Central memory CD8-positive, alpha-beta T cell (primary cell): ENCODE results near the gene HSCB.
"Not testable (repeated sequence)": the region's sequence is repeated elsewhere in the genome, so short reads cannot be mapped to it uniquely, and the experiment has no call there.

ENCODE experiments used
- ATAC-seq: fragments of 150-1000 bp; cut with Tn5 transposase; replicated peaks from 2 replicates; pipeline ENCODE4 v1.10.0; 2022; ENCODE audit warnings: mild to moderate bottlenecking, moderate FRiP score, moderate number of reproducible peaks; ENCODE audit not compliant: poor library complexity, severe bottlenecking; ENCODE audit errors: extremely low read depth
- DNase-seq, 2 donors: peaks; one replicate each; pipeline ENCODE4 v3.0.0; 2021; ENCODE audit warnings: low spot score in 2 of 2
- H3K27ac Mint-ChIP-seq: one replicate; pipeline ENCODE4 v1.8.0; 2022; ENCODE audit warnings: low read depth, mild to moderate bottlenecking, moderate library complexity, mixed read lengths
- H3K27me3 Mint-ChIP-seq: one replicate; pipeline ENCODE4 v1.8.0; 2022; ENCODE audit warnings: mixed read lengths
- H3K36me3 Mint-ChIP-seq: one replicate; pipeline ENCODE4 v1.8.0; 2022; ENCODE audit warnings: mild to moderate bottlenecking, moderate library complexity, mixed read lengths; ENCODE audit not compliant: insufficient read depth
- H3K4me1 Mint-ChIP-seq: one replicate; pipeline ENCODE4 v1.8.0; 2022; ENCODE audit warnings: mixed read lengths
- H3K4me3 Mint-ChIP-seq: one replicate; pipeline ENCODE4 v1.8.0; 2022; ENCODE audit warnings: mild to moderate bottlenecking, moderate library complexity, mixed read lengths
- H3K9me3 Mint-ChIP-seq: one replicate; pipeline ENCODE4 v1.8.0; 2022; ENCODE audit warnings: mixed read lengths

The HSCB gene

DNA sequence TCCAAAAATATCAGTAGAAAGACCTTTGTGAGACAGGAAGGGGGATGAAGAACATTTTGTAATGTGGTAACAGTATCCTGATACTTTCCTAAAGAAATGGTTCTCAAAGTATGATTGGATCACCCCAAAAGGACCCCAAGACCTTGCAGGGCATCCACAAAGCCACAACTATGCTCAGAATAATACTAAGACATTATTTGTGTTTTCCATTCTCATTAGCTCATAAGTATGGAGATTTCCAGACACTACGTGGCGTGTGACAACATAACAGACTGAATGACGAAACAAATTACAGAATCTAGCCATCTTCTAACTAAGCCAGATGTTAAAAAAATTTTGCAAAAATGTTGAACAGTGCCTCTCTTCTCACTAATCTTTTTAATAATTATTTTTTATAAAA is 25.2 kb upstream of the HSCB start:
- Mint-ChIP-seq H3K36me3 (no peaks in the 10 kb centered on the region), H3K4me3 (no peak overlapping the region), H3K9me3 (no peaks in the 10 kb centered on the region), H3K4me1 (peaks cover 12% of the 10 kb centered on the region), H3K27me3 (no peaks in the 10 kb centered on the region), H3K27ac (no peak overlapping the region)
- ATAC-seq = no peak
- no peak for DNase-seq

DNA sequence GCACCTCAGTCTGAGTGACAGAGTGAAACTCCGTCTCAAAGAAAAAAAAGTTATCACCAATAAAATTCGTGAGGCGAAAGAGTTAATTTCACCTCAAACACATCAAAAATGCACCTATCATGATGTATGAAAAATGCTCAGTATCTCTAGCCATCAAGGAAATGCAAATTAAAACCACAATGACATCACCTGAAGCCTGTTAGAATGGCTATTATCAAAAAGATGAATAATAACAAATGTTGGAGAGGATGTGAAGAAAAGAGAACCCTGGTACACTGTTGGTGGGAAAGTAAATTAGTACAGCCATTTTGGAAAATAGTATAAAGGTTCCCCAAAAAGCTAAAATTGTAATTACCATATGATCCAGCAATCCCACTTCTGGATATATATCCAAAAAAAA is 23.8 kb upstream of the HSCB start:
- no peak overlapping the region for H3K27ac Mint-ChIP-seq

GRCh38 chr22:28728002-28728401 is 13.8 kb upstream of the HSCB start:
- DNase-seq (no peak), ATAC-seq (no peak)
- Mint-ChIP-seq H3K4me1 (no peaks in the 10 kb centered on the region), H3K27me3 (no peaks in the 10 kb centered on the region), H3K36me3 (peaks cover 5% of the 10 kb centered on the region), H3K9me3 (no peaks in the 10 kb centered on the region), H3K4me3 (no peak overlapping the region), H3K27ac (no peak overlapping the region)

More for the DNA sequence above, 23.8 kb upstream of the HSCB start:
- no peaks in the 10 kb centered on the region for H3K36me3 Mint-ChIP-seq
- H3K9me3 Mint-ChIP-seq = no peaks in the 10 kb centered on the region
- H3K4me3 Mint-ChIP-seq = no peak overlapping the region
- no peak for ATAC-seq
- peaks cover 12% of the 10 kb centered on the region for H3K4me1 Mint-ChIP-seq
- no peak for DNase-seq
- no peaks in the 10 kb centered on the region for H3K27me3 Mint-ChIP-seq

DNA sequence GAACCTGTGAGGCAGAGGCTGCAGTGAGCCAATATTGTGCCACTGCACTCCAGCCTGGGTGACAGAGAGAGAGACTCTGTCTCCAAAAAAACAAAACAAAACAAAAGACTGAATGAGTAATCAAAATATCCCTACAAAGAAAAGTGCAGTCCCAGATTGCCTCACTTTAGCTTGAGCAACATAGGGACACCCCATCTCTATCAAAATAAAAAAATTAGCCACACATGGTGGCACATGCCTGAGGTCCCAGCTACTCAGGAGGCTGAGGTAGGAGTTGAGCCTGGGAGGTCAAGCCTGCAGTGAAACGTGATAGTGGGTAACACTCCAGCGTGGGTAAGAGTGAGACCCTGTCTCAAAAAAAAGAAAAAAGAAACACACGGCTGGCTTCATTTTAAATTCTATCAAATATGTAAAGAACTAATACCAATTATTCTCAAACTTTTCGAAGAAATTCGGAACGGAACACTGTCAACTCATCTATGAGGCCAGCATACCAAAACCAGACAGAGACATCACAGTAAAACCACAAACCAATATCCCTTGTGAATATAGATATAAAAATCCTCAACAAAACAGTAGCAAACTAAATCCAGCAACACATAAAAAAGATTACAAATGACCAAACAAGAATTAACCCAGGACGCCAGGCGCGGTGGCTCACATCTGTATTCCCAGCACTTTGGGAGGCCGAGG is 13.1 kb upstream of the HSCB start:
- H3K27ac Mint-ChIP-seq = no peak overlapping the region
- ATAC-seq (no peak), DNase-seq (no peak)
- H3K4me3 Mint-ChIP-seq = no peak overlapping the region
- H3K27me3 Mint-ChIP-seq = no peaks in the 10 kb centered on the region
- no peaks in the 10 kb centered on the region for H3K9me3 Mint-ChIP-seq
- peaks cover 7% of the 10 kb centered on the region for H3K36me3 Mint-ChIP-seq
- no peaks in the 10 kb centered on the region for H3K4me1 Mint-ChIP-seq

GRCh38 chr22:28730179-28730578 is 11.7 kb upstream of the HSCB start:
- DNase-seq (no peak), ATAC-seq (no peak)
- no peaks in the 10 kb centered on the region for H3K9me3 Mint-ChIP-seq
- no peak overlapping the region for H3K27ac Mint-ChIP-seq
- H3K4me3 Mint-ChIP-seq = no peak overlapping the region
- H3K36me3 Mint-ChIP-seq = peaks cover 7% of the 10 kb centered on the region
- H3K27me3 Mint-ChIP-seq = no peaks in the 10 kb centered on the region
- H3K4me1 Mint-ChIP-seq = no peaks in the 10 kb centered on the region

DNA sequence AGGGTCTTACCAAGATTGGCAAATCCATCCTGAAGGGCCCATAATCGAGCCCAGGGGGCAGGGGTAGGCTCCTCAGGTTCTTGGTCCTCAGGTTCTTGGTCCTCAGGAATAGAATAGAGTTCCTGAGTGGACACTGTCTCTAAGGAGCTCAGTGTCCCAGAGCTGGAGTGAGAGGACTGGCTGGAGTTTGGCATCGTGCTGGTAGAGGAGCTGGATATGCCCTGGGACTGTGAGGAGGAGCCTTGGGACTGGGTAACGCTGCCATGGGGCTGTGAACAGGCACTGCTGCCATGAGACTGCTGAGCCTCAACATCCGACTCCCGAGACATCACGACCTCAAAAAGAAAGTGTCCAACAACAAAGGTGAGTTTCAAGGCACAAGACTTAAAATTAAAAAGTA is 7.4 kb upstream of the HSCB start:
- DNase-seq (no peak), ATAC-seq (no peak)
- no peaks in the 10 kb centered on the region for H3K4me1 Mint-ChIP-seq
- no peaks in the 10 kb centered on the region for H3K9me3 Mint-ChIP-seq
- H3K4me3 Mint-ChIP-seq = no peak overlapping the region
- no peak overlapping the region for H3K27ac Mint-ChIP-seq
- H3K36me3 Mint-ChIP-seq = peaks cover 4% of the 10 kb centered on the region
- H3K27me3 Mint-ChIP-seq = no peaks in the 10 kb centered on the region

DNA sequence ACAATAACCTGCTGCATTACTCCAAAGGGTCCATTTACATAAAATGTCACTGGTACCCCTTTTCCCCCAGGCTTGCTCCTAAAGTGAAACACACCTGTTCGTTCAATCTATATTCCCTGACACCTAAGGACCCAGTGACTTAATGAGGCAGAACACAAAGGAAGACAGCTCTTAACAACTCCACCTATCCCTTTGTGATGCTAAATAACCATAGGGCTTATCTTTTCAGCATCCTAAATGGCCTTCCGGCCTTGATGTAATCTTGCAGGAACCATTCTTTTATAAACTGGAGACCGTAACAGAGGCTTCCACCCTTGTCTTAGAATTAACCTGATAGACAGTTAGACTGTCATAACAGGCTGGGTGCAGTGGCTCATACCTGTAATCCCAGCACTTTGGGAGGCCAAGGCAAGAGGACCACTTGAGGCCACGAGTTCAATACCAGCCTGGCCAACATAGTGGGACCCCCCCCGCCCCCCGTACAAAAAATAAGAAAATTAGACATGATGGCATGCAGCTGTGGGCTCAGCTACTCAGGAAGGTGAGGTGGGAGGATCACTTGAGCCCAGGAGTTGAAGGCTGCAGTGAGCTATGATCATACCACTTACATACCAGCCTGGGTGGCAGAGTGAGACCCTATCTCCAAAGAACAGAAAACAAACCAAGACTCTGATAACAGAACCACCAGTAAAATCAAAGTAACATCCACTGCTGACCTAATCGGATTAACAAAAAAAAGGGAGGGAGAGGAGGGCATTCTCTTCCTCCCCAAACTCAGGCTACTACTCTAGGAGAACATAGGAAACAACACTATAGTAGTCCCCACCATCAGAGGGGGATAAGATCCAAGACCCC is 5.3 kb upstream of the HSCB start:
- H3K4me3 Mint-ChIP-seq = no peak overlapping the region
- H3K9me3 Mint-ChIP-seq = no peaks in the 10 kb centered on the region
- H3K4me1 Mint-ChIP-seq = peaks cover 5% of the 10 kb centered on the region
- no peak for ATAC-seq
- no peak overlapping the region for H3K27ac Mint-ChIP-seq
- no peak for DNase-seq
- H3K27me3 Mint-ChIP-seq = no peaks in the 10 kb centered on the region
- peaks cover 7% of the 10 kb centered on the region for H3K36me3 Mint-ChIP-seq

- peaks cover 12% of the 10 kb centered on the region for H3K36me3 Mint-ChIP-seq
- peaks cover 14% of the 10 kb centered on the region for H3K4me1 Mint-ChIP-seq
- no peak overlapping the region for H3K27ac Mint-ChIP-seq
- ATAC-seq = no peak
- no peaks in the 10 kb centered on the region for H3K27me3 Mint-ChIP-seq
- DNase-seq = no peak
- H3K9me3 Mint-ChIP-seq = no peaks in the 10 kb centered on the region
- no peak overlapping the region for H3K4me3 Mint-ChIP-seq
Observed at GRCh38 chr22:28737701-28738100, 4.1 kb upstream of the HSCB start.

DNA sequence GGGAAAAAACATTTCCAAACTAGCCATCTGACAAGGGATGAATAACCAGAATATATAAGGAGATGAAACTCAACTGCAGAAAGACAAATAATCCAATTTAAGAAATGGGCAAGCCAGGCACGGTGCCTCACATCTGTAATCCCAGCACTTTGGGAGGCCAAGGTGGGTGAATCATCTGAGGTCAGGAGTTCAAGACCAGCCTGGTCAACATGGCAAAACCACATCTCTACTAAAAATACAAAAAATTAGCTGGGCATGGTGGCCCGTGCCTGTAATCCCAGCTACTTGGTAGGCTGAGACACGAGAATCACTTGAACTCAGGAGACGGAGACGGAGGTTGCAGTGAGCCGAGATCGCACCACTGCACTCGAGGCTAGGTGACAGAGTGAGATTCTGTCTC is 3.0 kb upstream of the HSCB start:
- Mint-ChIP-seq H3K36me3 (peaks cover 11% of the 10 kb centered on the region), H3K4me1 (peaks cover 20% of the 10 kb centered on the region)
- not testable (repeated sequence) for H3K27me3 Mint-ChIP-seq, H3K9me3 Mint-ChIP-seq, DNase-seq, H3K4me3 Mint-ChIP-seq, ATAC-seq, H3K27ac Mint-ChIP-seq

- Mint-ChIP-seq H3K9me3 (no peaks in the 10 kb centered on the region), H3K36me3 (peaks cover 29% of the 10 kb centered on the region), H3K4me1 (peaks cover 20% of the 10 kb centered on the region), H3K27me3 (no peaks in the 10 kb centered on the region), H3K4me3 (peak overlapping the region; percentile 78), H3K27ac (peak overlapping the region; percentile 84)
- DNase-seq (no peak), ATAC-seq (no peak)
Observed at GRCh38 chr22:28741200-28741784, 547 bp upstream of the HSCB start.

DNA sequence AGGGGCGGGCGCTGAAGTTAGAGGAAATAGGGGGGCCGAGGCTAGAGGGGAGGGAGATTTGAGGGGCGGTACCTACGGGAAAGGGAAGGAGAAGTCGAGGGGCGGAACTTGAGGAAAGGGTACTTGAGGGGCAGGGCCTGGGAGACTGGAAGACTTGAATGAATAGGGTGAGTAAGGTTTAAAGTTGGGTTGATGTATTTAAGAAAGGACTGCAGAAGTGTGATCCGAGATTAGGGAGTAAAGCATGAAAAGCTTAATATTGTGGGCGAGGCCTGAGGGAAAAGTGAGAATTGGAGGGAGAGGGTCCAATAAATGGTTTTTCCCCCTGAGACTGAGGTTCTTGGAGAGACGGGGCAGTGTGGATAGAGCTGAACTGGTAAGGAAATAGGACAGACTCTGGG is 723 bp downstream of the HSCB start:
- peaks cover 20% of the 10 kb centered on the region for H3K4me1 Mint-ChIP-seq
- H3K27ac Mint-ChIP-seq = peak overlapping the region; percentile 84
- H3K27me3 Mint-ChIP-seq = no peaks in the 10 kb centered on the region
- ATAC-seq = no peak
- no peaks in the 10 kb centered on the region for H3K9me3 Mint-ChIP-seq
- DNase-seq = no peak
- peak overlapping the region; percentile 78 for H3K4me3 Mint-ChIP-seq
- H3K36me3 Mint-ChIP-seq = peaks cover 35% of the 10 kb centered on the region

- DNase-seq = no peak
- Mint-ChIP-seq H3K36me3 (peaks cover 36% of the 10 kb centered on the region), H3K9me3 (no peaks in the 10 kb centered on the region), H3K4me1 (peaks cover 26% of the 10 kb centered on the region), H3K27ac (no peak overlapping the region), H3K4me3 (peak overlapping the region; percentile 78), H3K27me3 (no peaks in the 10 kb centered on the region)
- ATAC-seq = no peak
Observed at GRCh38 chr22:28743852-28744251, 2.0 kb downstream of the HSCB start.

GRCh38 chr22:28750471-28750881 is 8.6 kb downstream of the HSCB start:
- H3K4me3 Mint-ChIP-seq = no peak overlapping the region
- peaks cover 25% of the 10 kb centered on the region for H3K36me3 Mint-ChIP-seq
- H3K27ac Mint-ChIP-seq = no peak overlapping the region
- no peaks in the 10 kb centered on the region for H3K9me3 Mint-ChIP-seq
- no peak for ATAC-seq
- H3K4me1 Mint-ChIP-seq = peaks cover 15% of the 10 kb centered on the region
- no peaks in the 10 kb centered on the region for H3K27me3 Mint-ChIP-seq
- no peak for DNase-seq
